CMK (cell line): ENCODE measurements around the gene GNL3.
A peak's percentile ranks its signal among the peaks of the same experiment; 100 is the strongest.
"Not testable (repeated sequence)": the region's sequence is repeated elsewhere in the genome, so short reads cannot be mapped to it uniquely, and the experiment has no call there.

ENCODE experiments used
- DNase-seq: peaks from one replicate; pipeline ENCODE4 v3.0.0-alpha.2; 2010; ENCODE audit warnings: low read depth

Gene GNL3

GRCh38 chr3:52721002-52721729 is 35.3 kb downstream of the GNL3 start:
- DNase-seq: peak; percentile 29

- DNase-seq: no peak
Measured at GRCh38 chr3:52721730-52722008, 35.8 kb downstream of the GNL3 start.

GRCh38 chr3:52722491-52722890 is 36.7 kb downstream of the GNL3 start:
- no peak for DNase-seq

- DNase-seq: no peak
Measured at GRCh38 chr3:52723935-52724334, 38.1 kb downstream of the GNL3 start.

GRCh38 chr3:52724511-52724910 is 38.7 kb downstream of the GNL3 start:
- no peak for DNase-seq

GRCh38 chr3:52728753-52729152 is 42.9 kb downstream of the GNL3 start:
- DNase-seq: not testable (repeated sequence)

- DNase-seq: no peak
Measured at GRCh38 chr3:52730681-52731080, 44.8 kb downstream of the GNL3 start.

GRCh38 chr3:52731590-52731989 is 45.8 kb downstream of the GNL3 start:
- DNase-seq: no peak

GRCh38 chr3:52733256-52733891 is 47.5 kb downstream of the GNL3 start:
- DNase-seq: no peak

GRCh38 chr3:52739730-52740129 is 53.9 kb downstream of the GNL3 start:
- DNase-seq: no peak

GRCh38 chr3:52742418-52743041 is 56.7 kb downstream of the GNL3 start:
- no peak for DNase-seq

GRCh38 chr3:52743152-52743551 is 57.3 kb downstream of the GNL3 start:
- no peak for DNase-seq

- no peak for DNase-seq
Measured at GRCh38 chr3:52743721-52744120, 57.9 kb downstream of the GNL3 start.
